Ascending aorta (tissue), 2 donors: Measurements from ENCODE around the gene ARID1B. TPM values are rescaled to one million over a fixed set of nuclear protein-coding genes. Genes with fewer than 3 reads are reported as not detected.
A peak's percentile ranks its signal among the peaks of the same experiment; 100 is the strongest.

ENCODE experiments used
- DNase-seq, 2 donors: peaks; one replicate each; pipeline ENCODE4 v3.0.0-alpha.2; 2019; ENCODE audit warnings: low spot score in 2 of 2
- H3K27ac ChIP-seq, 2 donors: fragments of 200-600 bp; sonication (generic); one replicate each; pipeline ENCODE4 v1.5.1; 2016 to 2017; ENCODE audit warnings: mild to moderate bottlenecking in 1 of 2
- H3K27me3 ChIP-seq: fragments of 200-600 bp; sonication (generic); one replicate; pipeline ENCODE4 v1.5.1; 2017
- H3K36me3 ChIP-seq, 2 donors: fragments of 200-600 bp; sonication (generic); one replicate each; pipeline ENCODE4 v1.5.1; 2016
- H3K4me1 ChIP-seq, 2 donors: fragments of 200-600 bp; sonication (generic); one replicate each; pipeline ENCODE4 v1.5.1; 2016 to 2017; ENCODE audit warnings: mild to moderate bottlenecking in 1 of 2
- H3K4me3 ChIP-seq, 2 donors: fragments of 200-600 bp; sonication (generic); one replicate each; pipeline ENCODE4 v1.5.1; 2016 to 2017; ENCODE audit warnings: mild to moderate bottlenecking in 1 of 2
- H3K9me3 ChIP-seq, 2 donors: fragments of 200-600 bp; sonication (generic); one replicate each; pipeline ENCODE4 v1.5.1; 2016
- intact Hi-C: fragments of 100-400 bp; cut with DNase I; formaldehyde crosslinking; loops from one replicate; pipeline ENCODE4 v1.15.1; 2023
- total RNA-seq: library from RNA; depleted of rRNA; stranded (reverse); fragments of >200 nt; gene quantifications from one replicate; pipeline ENCODE4 v1.1.0, GENCODE V29; 2016
- TF ChIP-seq, protein P1 (sequence below), 3 experiments: fragments of 200-600 bp in 2 of 3; fragments of 450-650 bp in 1 of 3; sonication (generic) in 2 of 3; IDR thresholded peaks; one replicate each; pipeline ENCODE4 v1.5.1; 2016 to 2019; ENCODE audit warnings: antibody characterized with exemption in 3 of 3, mild to moderate bottlenecking in 1 of 3, moderate library complexity in 1 of 3

ARID1B gene
- total RNA-seq, 1 donor from 2014 or later = 97.9 TPM

- intact Hi-C loops = no loop called here
- DNase-seq = no peak
- peaks cover 0 to 9% of the 10 kb centered on the region in 2 donors for H3K4me1 ChIP-seq
- TF ChIP-seq, protein P1, sequence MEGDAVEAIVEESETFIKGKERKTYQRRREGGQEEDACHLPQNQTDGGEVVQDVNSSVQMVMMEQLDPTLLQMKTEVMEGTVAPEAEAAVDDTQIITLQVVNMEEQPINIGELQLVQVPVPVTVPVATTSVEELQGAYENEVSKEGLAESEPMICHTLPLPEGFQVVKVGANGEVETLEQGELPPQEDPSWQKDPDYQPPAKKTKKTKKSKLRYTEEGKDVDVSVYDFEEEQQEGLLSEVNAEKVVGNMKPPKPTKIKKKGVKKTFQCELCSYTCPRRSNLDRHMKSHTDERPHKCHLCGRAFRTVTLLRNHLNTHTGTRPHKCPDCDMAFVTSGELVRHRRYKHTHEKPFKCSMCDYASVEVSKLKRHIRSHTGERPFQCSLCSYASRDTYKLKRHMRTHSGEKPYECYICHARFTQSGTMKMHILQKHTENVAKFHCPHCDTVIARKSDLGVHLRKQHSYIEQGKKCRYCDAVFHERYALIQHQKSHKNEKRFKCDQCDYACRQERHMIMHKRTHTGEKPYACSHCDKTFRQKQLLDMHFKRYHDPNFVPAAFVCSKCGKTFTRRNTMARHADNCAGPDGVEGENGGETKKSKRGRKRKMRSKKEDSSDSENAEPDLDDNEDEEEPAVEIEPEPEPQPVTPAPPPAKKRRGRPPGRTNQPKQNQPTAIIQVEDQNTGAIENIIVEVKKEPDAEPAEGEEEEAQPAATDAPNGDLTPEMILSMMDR (IDR thresholded peaks at IDR 0.05) = no peak
- H3K4me3 ChIP-seq = no peak overlapping the region
- no peaks in the 10 kb centered on the region for H3K27me3 ChIP-seq
- H3K9me3 ChIP-seq = no peaks in the 10 kb centered on the region
- no peaks in the 10 kb centered on the region for H3K36me3 ChIP-seq
- no peak overlapping the region for H3K27ac ChIP-seq
Observed at GRCh38 chr6:156972145-156972544, 195.0 kb downstream of the ARID1B start.

DNA sequence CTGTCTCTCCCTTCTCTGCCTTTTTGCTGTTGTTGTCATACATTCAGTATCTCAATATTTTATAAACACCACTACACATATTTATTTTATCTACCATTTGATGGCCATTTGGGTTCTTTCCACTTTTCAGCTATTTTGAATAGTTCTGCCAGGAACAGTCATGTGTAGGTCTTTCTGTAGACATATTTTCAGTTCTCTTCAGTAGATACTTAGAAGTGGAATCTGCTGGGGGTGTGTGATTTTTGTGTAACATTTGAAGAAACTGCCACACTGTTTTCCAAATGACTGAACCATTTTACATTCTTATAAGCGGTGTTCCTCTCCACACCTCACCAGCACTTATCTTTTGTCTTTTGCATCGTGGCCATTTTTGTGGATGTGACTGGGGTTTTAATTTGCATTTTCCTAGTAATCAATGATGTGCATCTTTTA, 197.7 kb downstream of the ARID1B start:
- intact Hi-C loops = no loop called here
- Histone ChIP-seq H3K27me3 (no peaks in the 10 kb centered on the region), H3K4me1 (peaks cover 4 to 15% of the 10 kb centered on the region in 2 donors), H3K27ac (no peak overlapping the region), H3K36me3 (no peaks in the 10 kb centered on the region), H3K4me3 (no peak overlapping the region), H3K9me3 (no peaks in the 10 kb centered on the region)
- DNase-seq = no peak
- TF ChIP-seq, protein P1 (IDR thresholded peaks at IDR 0.05) = no peak

DNA sequence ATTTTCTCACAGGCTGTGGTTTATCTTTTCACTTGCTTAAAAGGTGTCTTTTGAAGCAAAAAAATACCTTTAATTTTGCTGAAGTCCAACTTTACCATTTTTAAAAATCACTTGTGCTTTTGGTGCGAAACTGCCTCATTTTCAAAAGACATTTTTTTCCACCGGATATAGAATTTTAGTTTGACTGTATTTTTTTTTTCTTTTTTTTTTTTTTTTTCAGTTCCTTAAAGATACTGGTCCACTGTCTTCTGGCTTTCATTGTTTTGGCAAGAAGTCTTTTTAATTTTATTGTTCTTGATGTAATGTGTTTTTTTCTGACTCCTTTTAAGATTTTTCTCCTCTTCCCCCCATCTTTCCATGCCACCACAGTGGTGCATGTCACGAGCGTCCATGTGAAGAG, 198.2 kb downstream of the ARID1B start:
- no peak overlapping the region for H3K27ac ChIP-seq
- peaks cover 4 to 15% of the 10 kb centered on the region in 2 donors for H3K4me1 ChIP-seq
- no peak for DNase-seq
- H3K9me3 ChIP-seq = no peaks in the 10 kb centered on the region
- TF ChIP-seq, protein P1 (IDR thresholded peaks at IDR 0.05) = no peak
- H3K36me3 ChIP-seq = no peaks in the 10 kb centered on the region
- intact Hi-C loops = no loop called here
- H3K4me3 ChIP-seq = no peak overlapping the region
- H3K27me3 ChIP-seq = no peaks in the 10 kb centered on the region

- H3K4me3 ChIP-seq = peak overlapping the region; percentile 27 to 49
- TF ChIP-seq, protein P1 (IDR thresholded peaks at IDR 0.05) = no peak
- H3K9me3 ChIP-seq = no peaks in the 10 kb centered on the region
- no peak for DNase-seq
- H3K27me3 ChIP-seq = no peaks in the 10 kb centered on the region
- H3K36me3 ChIP-seq = no peaks in the 10 kb centered on the region
- intact Hi-C loops = no loop called here
- H3K27ac ChIP-seq = no peak overlapping the region
- H3K4me1 ChIP-seq = peaks cover 4 to 11% of the 10 kb centered on the region in 2 donors
Observed at GRCh38 chr6:156976216-156977127, 199.3 kb downstream of the ARID1B start.

DNA sequence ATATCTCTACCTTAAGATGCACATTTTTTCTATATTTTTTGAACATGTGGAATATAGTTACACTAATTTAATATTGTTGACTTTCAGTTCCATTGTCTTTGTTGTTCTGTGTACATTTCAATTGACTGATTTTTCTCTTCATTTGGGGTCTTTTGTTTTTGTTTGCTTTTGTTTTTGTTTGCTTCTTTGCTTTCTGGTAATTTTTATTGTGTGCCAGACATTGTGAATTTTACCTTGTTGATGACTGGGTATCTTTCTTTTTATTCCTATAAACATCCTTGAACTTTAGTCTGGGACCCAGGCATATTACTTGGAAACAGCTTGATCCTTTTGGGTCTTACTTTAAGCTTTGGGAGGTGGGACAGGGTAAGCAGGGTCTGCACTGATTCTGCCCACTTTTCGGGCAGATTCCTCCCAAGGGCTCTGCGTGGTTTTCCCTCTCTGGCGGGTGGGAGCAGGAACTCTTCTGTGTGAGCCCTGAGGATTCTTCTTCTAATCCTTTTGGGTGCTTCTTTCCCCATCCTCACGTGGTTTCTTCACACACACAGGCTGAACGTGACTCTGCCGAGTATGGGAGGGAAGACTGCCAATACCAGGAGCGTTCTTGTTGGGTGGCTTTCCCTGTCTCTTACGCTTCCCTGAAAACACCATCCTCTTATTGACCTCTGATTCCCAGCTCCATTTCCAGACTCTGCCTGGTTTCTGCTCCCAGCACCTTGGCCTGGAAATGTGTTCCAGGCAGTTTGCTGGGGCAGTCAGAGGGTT, 200.5 kb downstream of the ARID1B start:
- no peak for DNase-seq
- H3K9me3 ChIP-seq = no peaks in the 10 kb centered on the region
- TF ChIP-seq, protein P1 (IDR thresholded peaks at IDR 0.05) = no peak
- H3K4me3 ChIP-seq = no peak overlapping the region
- H3K36me3 ChIP-seq = no peaks in the 10 kb centered on the region
- intact Hi-C loops = no loop called here
- peaks cover 4 to 11% of the 10 kb centered on the region in 2 donors for H3K4me1 ChIP-seq
- no peak overlapping the region for H3K27ac ChIP-seq
- H3K27me3 ChIP-seq = no peaks in the 10 kb centered on the region
